Colon (tissue), 2 donors: ENCODE results near the gene SHANK3.
"Not testable (repeated sequence)": the region's sequence is repeated elsewhere in the genome, so short reads cannot be mapped to it uniquely, and the experiment has no call there.

Source experiments
- FAIRE-seq: peaks from 2 replicates; lab custom pipeline; 2012; peaks lifted over from hg19 to GRCh38; lab: Jason Lieb, UNC
- donor health status: control.
- donor health status: control.

The SHANK3 gene

GRCh38 chr22:50654664-50655063 is 18.0 kb upstream of the SHANK3 start:
- not testable (repeated sequence) for FAIRE-seq

GRCh38 chr22:50656122-50657070 is 16.2 kb upstream of the SHANK3 start:
- no peak for FAIRE-seq

- FAIRE-seq: no peak
Observed at GRCh38 chr22:50657925-50658324, 14.7 kb upstream of the SHANK3 start.

GRCh38 chr22:50659711-50660110 is 12.9 kb upstream of the SHANK3 start:
- FAIRE-seq: not testable (repeated sequence)

GRCh38 chr22:50660306-50660705 is 12.3 kb upstream of the SHANK3 start:
- FAIRE-seq: no peak

GRCh38 chr22:50665212-50665611 is 7.4 kb upstream of the SHANK3 start:
- no peak for FAIRE-seq

GRCh38 chr22:50665738-50666137 is 6.9 kb upstream of the SHANK3 start:
- no peak for FAIRE-seq

GRCh38 chr22:50670513-50670912 is 2.1 kb upstream of the SHANK3 start:
- no peak for FAIRE-seq

- no peak for FAIRE-seq
Observed at GRCh38 chr22:50670914-50671538, 1.6 kb upstream of the SHANK3 start.

- FAIRE-seq: no peak
Observed at GRCh38 chr22:50671641-50672040, 982 bp upstream of the SHANK3 start.

GRCh38 chr22:50672041-50672440 is 582 bp upstream of the SHANK3 start:
- FAIRE-seq: no peak

- no peak for FAIRE-seq
Observed at GRCh38 chr22:50673231-50674129, 857 bp downstream of the SHANK3 start.

GRCh38 chr22:50674130-50674500 is 1.5 kb downstream of the SHANK3 start:
- FAIRE-seq: no peak

GRCh38 chr22:50674606-50675552 is 2.3 kb downstream of the SHANK3 start:
- no peak for FAIRE-seq

- FAIRE-seq: no peak
Observed at GRCh38 chr22:50675553-50676179, 3.0 kb downstream of the SHANK3 start.

GRCh38 chr22:50676180-50676636 is 3.6 kb downstream of the SHANK3 start:
- FAIRE-seq: no peak

- FAIRE-seq: no peak
Observed at GRCh38 chr22:50676661-50677492, 4.3 kb downstream of the SHANK3 start.

- FAIRE-seq: no peak
Observed at GRCh38 chr22:50677493-50678217, 5.0 kb downstream of the SHANK3 start.

GRCh38 chr22:50678218-50678650 is 5.6 kb downstream of the SHANK3 start:
- no peak for FAIRE-seq
